NCI-H2227 (cell line): ENCODE results near the gene FHOD3.
A peak's percentile ranks its signal among the peaks of the same experiment; 100 is the strongest.

Experiments
- DNase-seq: peaks from one replicate; lab custom pipeline; 2025; ENCODE audit not compliant: unreplicated experiment; lab: John Stamatoyannopoulos, UW

FHOD3 gene

DNA sequence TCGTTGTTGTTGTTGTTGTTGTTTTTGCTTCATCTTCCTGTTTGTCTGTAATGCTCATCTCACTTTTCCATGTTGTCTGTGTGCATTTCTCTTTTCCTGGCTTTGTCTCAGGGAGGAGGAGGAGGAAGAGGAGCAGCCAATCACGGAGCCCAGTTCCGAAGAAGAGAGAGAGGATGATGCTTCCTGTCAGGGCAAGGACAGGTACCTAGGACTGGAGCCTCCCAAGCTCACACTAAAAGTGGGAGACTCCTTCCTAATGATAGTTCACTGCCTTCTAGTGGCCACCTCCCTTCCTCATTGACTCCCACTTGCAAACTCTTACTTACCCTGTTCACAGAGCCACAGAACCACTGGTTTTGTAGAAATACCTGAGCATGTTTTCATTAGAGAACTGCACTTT is 351.7 kb downstream of the FHOD3 start:
- no peak for DNase-seq

DNA sequence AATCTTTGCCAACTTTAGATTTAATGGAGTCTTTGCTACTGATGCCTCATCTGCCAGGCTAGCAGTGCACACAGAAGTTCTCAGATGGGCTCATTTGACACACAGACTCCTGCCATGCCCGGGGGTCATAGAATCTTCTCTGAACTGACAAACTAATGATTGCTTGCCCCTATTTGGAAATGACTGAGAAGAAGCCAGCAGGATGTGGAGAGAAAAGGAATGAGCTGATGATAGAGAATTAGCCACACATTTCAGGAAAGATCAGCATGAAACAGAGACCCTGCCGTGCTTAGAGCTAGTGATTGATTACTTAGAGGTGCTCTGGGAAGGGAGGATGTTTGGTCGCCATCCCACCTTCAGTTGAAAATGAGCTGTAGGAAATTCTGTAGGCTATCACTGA is 352.8 kb downstream of the FHOD3 start:
- no peak for DNase-seq

DNA sequence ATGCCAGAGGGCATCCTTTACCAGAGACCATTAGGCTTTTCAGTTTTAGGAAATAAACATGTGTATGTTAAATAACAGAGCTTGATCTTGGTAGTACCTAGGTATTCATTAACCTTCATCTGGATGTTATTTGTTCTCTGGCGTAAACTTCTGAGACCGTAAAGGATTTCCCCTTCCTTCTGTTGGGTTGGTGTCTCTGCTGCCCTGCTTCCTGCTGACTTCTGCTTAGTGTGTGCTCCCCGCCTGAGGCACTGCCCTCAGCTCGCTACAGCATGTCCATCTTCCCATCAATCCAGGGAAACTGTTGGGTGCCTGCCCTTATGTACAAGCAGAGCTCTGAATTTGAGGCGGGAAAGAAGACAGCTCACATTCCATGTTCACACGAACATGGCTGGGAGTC is 353.4 kb downstream of the FHOD3 start:
- DNase-seq: no peak

DNA sequence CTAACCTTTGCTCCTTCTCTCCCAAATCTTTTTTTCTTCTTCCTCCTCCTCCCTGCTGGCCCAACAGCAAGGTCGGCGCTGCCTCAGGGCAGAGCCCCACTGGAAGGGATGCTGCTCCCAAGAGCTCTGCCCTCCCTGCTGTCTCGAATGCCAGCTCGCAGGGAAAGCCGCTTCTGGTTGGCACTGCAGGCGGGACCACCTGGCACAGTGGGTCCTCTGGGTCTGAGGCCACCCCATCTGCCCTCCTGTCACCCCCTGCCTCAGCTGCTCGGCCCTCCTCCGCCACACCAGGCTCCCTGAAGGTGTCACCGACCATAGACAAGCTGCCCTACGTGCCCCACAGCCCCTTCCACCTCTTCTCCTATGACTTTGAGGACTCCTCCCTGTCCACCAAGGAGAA is 355.0 kb downstream of the FHOD3 start:
- DNase-seq: no peak

DNA sequence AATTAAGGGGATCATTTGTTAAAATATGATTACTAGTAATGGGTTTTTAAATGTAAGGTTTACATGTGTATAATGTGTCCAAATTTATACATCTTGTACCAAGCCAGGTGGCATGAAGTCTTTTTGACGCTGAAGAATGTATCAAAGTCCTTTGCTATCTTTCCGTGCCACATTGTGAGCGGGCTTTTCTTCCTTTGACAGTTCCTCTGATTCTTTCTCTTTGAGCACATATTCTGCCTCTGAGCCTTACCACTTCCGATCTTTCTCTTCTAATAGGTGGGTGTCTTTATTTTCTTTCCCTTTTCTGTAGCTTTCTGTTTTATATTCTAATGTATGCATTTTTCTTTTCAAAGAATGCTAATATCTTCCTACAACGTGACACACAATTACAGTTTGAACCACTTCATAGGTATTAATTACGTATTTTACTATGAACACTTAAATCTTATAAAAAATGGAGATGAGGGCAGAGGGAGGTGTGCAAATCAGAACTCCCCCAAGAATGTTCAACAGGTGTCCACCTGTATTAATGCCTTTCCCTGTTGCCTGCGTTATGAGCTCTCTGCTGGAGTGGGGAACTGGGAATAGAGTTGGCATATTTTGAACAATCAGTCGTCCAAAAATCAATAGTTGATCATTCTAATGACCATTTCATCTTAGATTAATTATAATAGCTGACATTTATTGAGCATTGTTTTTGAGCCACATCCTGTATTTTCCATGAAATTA is 355.8 kb downstream of the FHOD3 start:
- DNase-seq: no peak

DNA sequence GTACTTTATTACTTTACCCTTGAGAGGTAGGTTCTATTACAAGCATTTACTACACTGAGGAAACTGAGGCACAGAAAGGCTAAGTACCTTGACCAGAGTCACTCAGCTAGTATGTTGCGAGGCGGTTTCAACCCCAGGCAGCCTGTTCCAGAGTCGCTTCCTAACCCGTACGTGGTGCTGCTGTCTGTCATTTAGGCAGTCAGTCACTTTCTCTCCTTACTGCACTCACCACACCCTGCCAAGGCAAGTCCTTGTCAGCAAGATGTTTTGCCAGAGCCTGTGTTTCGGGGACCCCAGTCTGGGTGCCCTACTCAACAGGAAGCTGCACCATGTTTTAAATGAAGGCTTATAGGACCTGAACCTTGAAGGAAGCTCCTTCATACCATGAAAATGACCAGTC is 356.4 kb downstream of the FHOD3 start:
- no peak for DNase-seq

DNA sequence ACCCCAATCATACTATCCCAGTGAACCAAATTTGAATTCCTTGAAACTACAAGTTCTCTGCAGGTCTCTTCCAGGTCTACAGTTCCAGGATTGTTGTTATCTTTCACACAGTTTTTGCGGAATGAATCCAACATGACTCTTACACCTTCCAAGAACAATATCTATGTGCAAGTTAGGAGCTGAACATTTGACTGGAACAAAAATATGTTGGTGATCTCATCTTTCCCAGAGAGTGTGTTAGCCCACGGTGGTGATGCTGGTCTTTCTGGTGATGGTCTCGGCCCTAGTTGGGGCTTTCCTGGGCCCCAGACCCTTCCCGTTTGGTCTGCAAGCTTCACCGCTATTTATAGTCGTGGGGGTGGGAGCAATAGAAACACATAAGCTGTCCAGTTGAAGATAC is 357.6 kb downstream of the FHOD3 start:
- DNase-seq: no peak

DNA sequence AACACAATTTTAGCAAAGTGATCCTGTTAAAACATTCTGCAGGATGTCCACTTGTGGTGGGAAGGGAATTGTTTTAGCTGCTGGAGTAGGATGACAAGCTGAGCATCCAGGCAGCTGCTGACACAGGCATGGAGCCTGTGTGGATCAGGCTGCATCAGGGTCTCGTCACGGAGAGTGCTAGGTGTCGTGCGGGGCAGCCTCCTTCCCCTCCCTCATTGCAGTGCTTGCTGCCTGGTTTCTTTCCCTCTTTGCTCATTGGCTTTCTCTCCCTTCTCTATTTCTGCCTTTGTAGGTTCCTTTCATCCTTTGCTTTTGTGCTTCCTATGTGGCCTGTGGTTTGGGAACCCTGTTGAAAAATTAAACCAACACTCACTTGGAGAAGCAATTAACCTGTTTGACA is 358.4 kb downstream of the FHOD3 start:
- DNase-seq: no peak

DNA sequence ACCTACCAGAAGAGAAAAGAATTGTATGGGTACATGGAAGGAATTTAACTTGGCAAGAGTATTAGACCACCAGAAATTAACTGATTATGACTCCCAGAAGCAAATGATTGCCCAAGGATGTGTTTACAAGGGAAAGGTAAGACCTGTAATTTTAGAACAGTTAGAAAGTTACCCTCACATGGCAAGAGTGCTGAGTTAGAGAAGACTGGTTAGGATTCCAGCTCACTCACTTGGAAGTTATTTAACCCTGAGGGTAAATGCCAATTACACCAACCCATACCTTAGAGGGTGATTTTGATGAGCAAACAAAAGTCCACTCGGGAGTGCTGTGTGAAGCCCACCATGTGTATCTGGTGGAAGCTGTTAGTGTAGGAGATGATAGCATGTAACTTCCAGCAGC is 361.1 kb downstream of the FHOD3 start:
- DNase-seq: no peak

DNA sequence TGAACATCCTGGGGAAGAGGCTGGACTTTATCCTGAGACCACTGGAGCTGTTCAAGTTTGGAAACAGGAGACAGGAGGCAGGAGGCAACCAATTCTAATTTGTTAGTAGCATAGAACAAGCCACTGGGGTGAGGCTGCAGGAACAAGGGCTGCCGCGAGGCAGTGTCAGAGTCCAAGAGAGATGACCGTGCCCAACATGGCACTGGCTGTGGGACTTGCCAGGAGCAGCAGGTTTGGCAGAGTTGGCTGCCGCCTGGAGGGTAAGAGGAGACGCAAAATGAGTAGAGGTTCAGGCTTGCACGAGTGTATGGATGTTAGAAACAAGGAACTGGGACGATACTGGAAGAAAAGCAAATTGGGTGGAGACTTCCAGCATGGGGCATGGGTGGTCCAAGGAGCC is 362.8 kb downstream of the FHOD3 start:
- no peak for DNase-seq

DNA sequence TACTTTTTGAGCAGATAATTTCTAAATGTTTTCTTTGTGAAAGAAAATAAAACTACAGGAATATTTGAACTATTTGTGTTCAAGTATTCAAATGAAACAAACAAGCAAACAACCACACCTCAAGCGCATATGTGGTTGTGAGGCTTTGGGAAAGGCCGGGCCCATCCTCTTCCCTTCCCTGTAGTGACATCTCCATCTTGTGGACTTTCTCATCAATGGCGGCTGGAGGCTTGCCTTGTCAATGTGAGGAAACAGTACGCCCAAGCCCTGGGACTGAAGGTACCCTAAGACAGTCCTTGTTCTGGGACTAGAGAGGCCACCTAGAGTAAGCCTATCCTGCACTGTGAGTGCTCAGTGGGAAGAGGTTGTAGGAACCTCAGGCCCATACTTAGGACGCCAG is 364.5 kb downstream of the FHOD3 start:
- DNase-seq: peak; percentile 12

DNA sequence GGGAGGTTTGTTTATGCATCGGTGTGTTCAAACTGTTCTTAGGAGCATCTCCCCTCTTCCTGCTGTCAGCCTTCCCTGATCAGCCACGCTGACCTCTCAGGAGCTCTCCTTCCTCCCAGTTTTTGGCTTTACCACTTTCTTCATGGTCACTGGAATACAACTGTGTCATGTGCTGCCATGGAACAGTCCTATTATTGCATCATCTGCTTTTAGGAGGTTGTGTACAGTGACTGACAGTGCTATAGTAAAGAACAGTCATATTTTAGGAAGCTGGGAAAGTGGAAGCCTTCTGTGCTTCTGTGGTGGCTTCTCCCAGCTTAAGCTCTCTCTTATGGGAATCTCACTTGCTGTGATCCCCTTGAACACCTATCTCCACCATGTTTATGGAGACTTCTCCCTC is 365.8 kb downstream of the FHOD3 start:
- DNase-seq: no peak

DNA sequence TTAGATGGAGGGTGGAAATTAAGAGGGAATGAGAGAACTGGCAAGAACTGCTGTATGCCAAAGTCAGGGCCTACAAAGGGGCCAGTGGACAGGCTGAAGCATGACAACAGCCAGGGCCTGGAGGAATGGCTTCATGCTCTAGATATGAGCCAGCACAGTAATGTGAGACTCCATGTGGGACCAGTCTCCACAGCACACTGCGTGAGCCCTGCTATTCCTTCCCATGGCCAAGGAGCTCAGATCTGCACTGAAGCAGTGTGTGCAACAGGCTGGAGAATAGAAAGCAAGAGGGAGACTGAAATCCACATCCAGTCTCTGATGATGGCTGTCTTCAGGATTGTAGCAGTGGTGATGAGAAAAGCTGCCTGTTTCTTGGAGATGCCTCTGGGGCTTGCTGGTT is 368.4 kb downstream of the FHOD3 start:
- DNase-seq: no peak

DNA sequence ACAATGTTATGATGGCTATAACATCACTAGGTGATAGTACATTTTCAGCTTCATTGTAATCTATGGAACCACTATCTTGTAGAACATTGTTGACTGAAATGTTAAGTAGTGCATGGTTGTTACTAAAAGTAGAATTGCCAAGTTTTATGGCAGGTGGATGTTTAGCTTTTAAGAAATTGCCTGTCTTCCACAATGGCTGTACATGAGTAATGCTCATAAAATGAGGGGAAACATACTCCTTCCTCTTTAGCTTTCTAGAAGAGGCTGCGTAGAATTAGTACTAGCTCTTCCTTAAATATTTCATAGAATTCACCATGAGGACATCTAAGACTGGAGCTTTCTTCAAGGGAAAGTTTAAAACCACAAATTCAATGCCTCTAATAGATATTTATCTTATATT is 370.3 kb downstream of the FHOD3 start:
- DNase-seq: no peak

DNA sequence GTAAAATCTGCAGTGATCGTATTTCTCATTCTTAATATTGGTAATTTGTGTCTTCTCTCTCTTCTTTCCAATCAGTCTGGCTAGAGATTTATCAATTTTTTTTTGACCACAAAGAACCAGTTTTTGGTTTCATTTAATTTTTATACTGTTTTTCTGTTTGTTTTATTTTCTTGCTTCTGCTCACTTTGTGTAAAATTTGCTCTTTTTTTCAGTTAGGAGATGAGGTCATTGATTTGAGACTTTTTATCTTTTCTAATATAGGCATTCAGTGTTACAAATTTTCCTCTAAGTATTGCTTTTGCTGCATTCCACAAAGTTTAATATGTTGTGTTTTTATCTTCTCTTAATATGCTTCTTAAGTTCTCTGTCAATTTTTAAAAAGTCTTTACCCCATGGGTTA is 370.8 kb downstream of the FHOD3 start:
- no peak for DNase-seq

DNA sequence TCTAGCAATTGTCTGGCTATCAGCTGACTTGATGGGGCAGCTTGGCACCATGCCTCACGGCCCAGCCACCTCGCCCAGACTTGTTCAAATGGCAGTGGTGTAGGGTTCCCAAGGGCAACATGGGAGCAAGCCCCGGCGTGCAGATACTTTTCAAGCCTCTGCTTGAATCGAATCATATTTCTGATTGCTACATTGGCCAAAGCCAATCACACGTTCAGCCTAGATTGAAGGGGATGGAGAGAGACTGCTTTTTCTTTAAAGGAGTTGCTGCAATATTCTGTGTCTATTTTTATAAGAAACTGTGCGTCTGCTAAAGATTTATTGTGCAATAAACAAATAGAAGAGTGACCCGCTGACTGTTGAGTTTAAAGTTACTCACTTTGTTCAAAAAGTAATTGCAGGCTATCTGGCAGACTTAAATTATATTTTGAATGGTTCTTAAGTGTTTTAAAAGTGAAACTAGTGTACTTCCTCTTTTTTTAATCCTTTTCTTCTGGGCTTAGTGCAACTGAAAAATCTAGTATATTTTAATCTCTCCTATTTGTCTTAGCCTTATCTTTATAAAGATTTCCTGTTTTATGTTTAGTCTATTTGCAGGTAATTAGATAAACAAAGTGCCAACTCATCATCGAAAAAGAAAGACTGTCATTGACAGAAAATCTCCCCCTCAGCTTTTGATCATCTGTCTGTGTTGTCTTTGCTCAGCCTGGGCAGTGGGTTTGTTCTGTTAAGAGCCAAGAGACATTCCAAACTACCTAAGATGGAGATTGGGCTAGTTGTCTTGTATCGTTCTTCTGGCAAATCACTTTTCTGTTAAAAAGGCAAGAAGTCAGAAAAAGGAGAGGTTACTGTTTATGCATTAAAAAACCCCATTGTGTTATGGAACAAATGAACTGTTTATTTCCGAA is 375.2 kb downstream of the FHOD3 start:
- DNase-seq: peak; percentile 11

DNA sequence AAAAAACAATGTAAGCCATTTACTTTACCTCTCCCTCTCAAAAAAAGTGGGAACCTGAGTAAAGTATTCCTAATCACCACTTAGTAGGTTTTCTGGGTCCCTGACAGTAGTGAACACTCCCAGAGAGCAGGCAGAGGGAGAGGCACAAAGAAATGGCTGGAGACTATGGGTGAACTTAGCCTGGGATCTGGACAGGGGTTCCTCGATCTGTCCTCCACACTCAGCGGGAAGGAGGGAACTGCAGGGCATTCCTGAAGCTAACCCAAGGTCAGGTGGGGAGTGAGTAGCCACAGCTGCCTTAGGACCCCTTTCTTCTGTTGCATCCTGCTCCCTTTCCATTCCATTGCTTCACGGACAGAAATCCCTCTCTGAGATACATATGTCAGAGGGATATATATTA is 375.9 kb downstream of the FHOD3 start:
- no peak for DNase-seq

DNA sequence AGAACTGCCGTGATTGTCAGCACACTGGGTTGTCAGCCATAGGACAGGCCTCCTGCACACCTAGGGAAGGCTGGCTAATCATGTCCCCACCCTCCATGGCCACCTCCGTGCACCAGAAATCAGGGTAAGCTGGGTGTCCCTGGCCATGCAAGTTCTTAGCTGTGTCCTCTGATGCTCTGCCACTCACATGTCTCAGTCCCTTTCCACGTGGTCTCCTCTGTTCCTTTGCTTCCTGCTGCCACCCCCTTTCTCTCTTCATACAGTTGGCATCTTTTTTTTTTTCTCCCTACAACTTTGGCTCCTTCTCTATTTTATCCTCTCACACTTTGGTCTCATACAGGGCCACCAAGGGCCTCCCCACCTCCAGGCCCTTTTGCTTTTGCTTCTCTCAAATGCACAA is 377.6 kb downstream of the FHOD3 start:
- DNase-seq: no peak

DNA sequence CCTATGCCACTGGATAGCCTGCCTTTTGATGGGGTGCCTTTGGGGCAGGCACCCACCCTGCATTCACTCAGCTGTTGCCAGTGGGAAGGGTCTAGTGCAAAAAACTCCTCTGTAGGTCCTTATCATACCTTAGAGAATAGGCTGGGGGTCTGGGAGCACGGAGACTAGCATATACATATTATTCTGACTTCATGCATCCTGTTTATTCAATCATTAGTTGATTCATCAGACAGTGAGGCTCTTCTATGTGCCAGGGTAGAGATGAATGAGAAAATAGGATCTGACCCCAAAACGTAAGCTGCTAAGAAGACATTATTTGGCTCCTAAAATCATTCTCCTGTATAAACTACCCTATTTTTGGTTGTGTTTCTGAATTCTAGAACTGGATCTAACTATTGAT is 378.0 kb downstream of the FHOD3 start:
- DNase-seq: no peak

DNA sequence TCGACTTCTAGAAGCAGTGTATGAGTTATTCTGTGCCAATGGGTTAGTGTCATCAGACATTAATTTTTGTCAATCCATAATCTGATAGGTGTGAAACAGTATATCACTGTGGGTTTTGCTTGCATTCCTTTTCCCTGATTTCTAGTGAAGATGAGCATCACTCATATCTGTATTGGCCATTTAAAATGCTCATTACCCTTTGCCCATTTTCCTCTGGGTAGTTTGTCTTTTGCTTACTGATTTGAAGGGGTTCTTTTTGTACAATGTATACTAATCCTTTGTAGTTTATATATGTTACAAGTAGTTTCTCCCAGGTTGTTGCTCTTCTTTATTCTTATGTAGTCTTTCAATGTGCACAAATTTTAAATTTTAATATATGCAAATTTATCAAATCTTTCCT is 379.1 kb downstream of the FHOD3 start:
- peak; percentile 1 for DNase-seq

DNA sequence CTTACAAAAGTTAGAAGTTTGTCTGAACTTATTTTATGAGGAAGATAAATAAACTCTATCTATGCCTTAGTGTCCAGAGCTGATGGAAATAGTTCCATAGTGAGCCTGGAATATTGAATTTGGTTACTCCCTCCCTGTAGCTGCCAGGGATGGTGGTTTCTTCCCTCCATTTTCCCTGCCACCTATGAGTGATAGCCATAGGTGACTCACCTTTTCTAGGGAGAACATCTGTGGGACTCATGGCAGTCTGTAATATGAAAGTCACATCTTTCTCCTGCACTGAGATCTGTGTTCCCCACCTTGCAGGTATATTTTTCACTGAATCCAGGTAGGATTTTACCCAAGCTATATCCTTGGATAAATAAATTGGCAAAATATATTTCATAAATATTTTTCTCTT is 382.5 kb downstream of the FHOD3 start:
- DNase-seq: no peak

DNA sequence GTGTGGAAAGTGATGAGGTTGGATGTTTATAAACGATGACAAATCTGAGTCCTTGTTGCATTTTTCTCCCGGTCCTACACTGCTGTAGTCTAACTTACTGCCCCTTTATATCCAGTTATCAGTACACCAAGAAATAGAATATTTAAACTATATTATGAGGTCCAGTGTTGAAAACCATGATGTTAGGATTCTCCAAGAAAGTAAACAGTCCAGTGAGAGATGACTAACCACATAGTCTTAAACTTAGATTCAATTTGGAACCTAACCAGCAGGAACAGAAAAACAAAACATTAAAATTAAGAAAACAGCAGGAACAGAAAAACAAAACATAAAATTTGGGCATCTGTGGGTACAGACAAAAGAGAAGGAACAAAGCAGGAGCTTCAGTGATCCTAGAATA is 388.1 kb downstream of the FHOD3 start:
- no peak for DNase-seq
